ENCODE data around the gene VWA3A. TPM values are rescaled to one million over a fixed set of nuclear protein-coding genes. Genes with fewer than 3 reads are reported as not detected.
"Not testable (repeated sequence)": the region's sequence is repeated elsewhere in the genome, so short reads cannot be mapped to it uniquely, and the experiment has no call there.

The VWA3A gene, protein sequence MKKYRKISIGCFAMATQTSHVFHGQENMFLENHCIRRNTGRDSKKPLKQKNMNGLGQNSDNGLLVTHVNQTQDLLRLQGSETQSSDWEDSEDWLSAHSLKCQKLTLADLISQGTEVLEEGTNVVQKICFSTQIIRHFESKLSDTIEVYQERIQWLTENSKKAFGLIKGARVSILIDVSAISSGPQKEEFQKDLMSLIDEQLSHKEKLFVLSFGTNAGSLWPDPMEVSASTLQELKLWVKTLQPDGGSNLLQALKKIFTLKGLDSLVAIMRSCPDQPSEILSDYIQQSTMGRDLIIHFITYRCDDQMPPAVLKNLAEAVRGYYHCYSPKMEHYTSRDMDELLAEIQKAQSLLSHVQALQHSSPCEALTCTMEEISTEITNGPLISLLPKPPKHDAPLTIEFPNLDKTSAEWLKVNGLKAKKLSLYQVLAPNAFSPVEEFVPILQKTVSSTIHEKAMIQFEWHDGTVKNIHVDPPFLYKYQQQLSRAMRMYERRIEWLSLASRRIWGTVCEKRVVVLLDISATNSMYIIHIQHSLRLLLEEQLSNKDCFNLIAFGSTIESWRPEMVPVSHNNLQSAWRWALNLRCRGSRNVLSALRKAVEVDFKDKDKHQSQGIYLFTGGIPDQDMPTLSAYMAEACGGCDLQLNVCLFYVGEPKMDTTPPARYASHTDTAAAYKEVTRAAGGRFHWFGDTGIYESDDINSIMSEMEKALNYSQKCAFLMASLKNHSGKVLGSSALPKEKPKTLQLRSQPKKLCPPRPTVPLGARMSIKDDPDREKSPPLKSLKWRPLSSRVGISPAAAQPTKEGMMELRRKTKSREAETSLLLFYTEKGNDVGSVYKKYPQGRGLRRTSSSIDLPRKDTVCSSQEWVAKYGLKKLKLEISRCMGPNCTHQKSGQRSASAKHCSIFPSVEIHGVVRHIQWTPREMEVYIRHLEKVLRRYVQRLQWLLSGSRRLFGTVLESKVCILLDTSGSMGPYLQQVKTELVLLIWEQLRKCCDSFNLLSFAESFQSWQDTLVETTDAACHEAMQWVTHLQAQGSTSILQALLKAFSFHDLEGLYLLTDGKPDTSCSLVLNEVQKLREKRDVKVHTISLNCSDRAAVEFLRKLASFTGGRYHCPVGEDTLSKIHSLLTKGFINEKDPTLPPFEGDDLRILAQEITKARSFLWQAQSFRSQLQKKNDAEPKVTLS
- total RNA-seq, result under 1 TPM; 0.15 to 0.20 TPM

DNA sequence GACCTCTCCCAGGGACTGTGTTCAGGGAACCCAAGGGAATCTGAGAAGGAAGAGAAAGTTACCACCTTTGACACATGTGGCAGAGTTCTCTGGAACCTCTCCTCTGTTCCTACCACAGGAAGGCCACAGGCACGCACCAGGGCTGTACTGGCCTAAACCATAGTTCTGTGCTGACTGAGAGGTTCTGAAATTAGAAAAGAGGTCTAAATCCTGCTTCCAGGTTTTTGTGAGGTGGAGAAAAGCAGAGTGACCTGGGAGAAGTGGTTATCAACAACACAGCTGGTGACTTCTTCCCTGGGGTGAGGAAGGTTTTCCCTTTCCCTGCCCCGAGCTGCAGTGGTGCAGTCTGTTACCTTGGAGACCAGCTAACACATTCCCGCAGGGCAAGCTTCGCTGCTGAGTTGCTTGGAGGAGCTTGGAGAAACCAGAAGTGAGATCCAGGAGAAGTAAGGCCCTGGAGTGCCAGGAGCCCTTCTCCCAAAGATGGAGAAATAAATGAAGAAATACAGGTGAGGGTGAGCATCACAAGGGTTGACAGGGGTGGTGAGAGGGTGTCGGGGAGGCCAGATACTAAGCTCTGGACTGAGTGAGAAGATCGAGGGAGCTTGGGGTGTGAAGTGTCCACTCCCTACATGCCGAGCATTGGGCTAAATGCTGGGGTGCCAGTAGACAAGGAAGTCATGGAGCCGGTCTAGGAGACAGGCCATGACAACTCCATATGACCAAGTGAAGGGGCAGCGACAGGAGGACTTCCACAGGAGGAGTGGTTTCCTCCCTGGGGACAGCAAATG is at the start of gene VWA3A:
Gene VWA3A, plus strand, starts transcription at position 399 of the 791 bp plus-strand sequence. Its CDS starts 97 bp downstream, at position 496.
- no peak for DNase-seq
- Mint-ChIP-seq H3K27me3 (peaks cover 13% of the 10 kb centered on the region), H3K4me1 (no peaks in the 10 kb centered on the region), H3K9me3 (no peaks in the 10 kb centered on the region), H3K4me3 (no peak within 1 kb of the TSS), H3K36me3 (ENCODE audit: low read depth) (no peaks in the 10 kb centered on the region), H3K27ac (no peak within 1 kb of the TSS)
- CTCF ChIA-PET, result interaction anchor here (2.2 kb wide), 1 partner anchor 15 kb away, joined by 5 read pairs; no protein-coding TSS in a partner anchor
- POLR2A ChIA-PET, result no interaction called here

DNA sequence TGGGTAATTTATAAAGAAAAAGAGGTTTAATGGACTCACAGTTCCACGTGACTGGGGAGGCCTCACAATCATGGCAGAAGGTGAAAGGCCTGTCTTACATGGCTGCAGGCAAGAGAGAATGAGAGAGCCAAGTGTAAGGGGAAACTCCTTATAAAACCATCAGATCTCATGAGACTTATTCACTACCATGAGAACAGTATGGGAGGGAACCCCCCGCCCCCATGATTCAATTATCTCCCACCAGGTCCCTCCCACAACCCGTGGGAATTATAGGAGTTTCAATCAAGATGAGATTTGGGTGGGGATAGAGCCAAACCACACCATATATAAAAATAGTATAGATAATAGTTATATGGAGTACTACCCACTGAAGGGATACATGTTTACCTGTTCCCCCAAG is 48.5 kb upstream of the VWA3A start:
- H3K27me3 Mint-ChIP-seq; H3K4me3 Mint-ChIP-seq; H3K9me3 Mint-ChIP-seq; DNase-seq; H3K36me3 Mint-ChIP-seq (ENCODE audit: low read depth); H3K27ac Mint-ChIP-seq; POLR2A ChIA-PET; CTCF ChIA-PET; H3K4me1 Mint-ChIP-seq: not testable (repeated sequence)

DNA sequence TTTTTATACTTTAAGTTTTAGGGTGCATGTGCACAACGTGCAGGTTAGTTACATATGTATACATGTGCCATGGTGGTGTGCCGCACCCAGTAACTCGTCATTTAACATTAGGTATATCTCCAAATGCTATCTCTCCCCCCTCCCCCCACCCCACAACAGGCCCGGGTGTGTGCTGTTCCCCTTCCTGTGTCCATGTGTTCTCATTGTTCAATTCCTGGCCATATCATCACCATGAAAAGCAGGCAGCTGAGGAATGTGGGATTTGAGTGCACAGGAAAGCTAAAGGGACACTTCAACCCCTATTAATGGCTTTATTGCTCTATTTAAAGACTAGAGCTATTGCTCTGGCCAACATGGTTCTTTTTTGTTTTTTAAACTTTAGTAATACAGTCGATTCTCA is 46.5 kb upstream of the VWA3A start:
- H3K4me3 Mint-ChIP-seq; CTCF ChIA-PET; POLR2A ChIA-PET; H3K27me3 Mint-ChIP-seq; H3K27ac Mint-ChIP-seq; H3K9me3 Mint-ChIP-seq; H3K4me1 Mint-ChIP-seq; DNase-seq; H3K36me3 Mint-ChIP-seq (ENCODE audit: low read depth): not testable (repeated sequence)

DNA sequence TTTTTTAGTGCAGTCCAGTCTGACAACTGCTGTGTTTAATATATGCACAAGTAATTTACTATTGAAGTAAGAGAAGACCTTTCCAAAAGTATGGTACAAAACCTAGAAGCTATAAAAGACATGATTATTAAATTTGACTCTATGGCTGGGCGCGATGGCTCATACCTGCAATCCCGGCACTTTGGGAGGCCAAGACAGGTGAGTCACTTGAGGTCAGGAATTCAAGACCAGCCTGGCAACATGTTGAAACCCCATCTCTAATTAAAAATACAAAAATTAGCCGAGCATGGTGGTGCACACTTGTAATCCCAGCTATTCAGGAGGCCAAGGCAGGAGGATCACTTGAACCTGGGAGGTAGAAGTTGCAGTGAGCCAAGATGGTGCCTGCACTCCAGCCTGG is 41.4 kb upstream of the VWA3A start:
- Mint-ChIP-seq H3K27ac (no peak overlapping the region), H3K4me1 (peaks cover 24% of the 10 kb centered on the region), H3K27me3 (no peaks in the 10 kb centered on the region), H3K9me3 (no peaks in the 10 kb centered on the region), H3K36me3 (ENCODE audit: low read depth) (no peaks in the 10 kb centered on the region), H3K4me3 (no peak overlapping the region)
- ChIA-PET CTCF (interaction anchor here (0.6 to 1.1 kb wide), 2 partner anchors 15 to 25 kb away, joined by 3 read pairs; no protein-coding TSS in a partner anchor), POLR2A (no interaction called here)
- DNase-seq, result no peak

DNA sequence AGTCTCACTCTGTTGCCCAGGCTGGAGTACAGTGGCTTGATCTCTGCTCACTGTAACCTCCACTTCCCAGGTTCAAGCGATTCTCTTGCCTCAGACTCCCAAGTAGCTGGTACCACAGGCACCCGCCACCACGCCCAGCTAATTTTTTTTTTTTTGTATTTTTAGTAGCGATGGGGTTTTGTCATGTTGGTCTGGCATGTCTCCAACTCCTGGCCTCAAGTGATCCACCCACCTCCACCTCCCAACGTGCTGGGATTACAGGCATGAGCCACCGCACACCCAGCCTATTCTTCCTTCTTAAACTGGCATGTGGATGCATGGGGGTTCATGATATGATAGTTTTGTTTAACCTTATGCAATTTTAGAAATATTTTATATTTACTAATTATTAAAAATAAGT is 39.4 kb upstream of the VWA3A start:
- Mint-ChIP-seq H3K36me3 (ENCODE audit: low read depth) (peaks cover 12% of the 10 kb centered on the region), H3K4me3 (no peak overlapping the region), H3K27ac (no peak overlapping the region), H3K27me3 (no peaks in the 10 kb centered on the region), H3K4me1 (peaks cover 24% of the 10 kb centered on the region), H3K9me3 (peaks cover 4% of the 10 kb centered on the region)
- POLR2A ChIA-PET, result no interaction called here
- DNase-seq, result no peak
- CTCF ChIA-PET, result no interaction called here

DNA sequence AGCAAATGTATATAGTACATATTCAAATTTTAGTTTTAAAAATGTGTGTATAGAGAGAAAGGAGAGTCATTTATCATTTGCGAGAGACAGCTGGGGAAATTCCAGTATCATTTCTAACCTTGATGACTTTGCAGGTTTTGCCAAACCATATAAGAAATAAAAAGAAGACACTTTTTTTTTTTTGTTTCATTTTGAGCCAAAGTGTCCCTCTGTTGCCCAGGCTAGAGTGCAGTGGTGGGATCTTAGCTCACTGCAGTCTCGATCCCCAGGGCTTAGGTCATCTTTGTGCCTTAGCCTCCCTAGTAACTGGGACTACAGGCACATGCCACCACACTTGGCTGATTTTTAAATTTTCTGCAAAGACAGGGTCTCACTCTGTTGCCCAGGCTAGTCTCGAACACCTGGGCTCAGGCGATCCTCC is 38.4 kb upstream of the VWA3A start:
- Mint-ChIP-seq H3K27ac (no peak overlapping the region), H3K27me3 (no peaks in the 10 kb centered on the region)

DNA sequence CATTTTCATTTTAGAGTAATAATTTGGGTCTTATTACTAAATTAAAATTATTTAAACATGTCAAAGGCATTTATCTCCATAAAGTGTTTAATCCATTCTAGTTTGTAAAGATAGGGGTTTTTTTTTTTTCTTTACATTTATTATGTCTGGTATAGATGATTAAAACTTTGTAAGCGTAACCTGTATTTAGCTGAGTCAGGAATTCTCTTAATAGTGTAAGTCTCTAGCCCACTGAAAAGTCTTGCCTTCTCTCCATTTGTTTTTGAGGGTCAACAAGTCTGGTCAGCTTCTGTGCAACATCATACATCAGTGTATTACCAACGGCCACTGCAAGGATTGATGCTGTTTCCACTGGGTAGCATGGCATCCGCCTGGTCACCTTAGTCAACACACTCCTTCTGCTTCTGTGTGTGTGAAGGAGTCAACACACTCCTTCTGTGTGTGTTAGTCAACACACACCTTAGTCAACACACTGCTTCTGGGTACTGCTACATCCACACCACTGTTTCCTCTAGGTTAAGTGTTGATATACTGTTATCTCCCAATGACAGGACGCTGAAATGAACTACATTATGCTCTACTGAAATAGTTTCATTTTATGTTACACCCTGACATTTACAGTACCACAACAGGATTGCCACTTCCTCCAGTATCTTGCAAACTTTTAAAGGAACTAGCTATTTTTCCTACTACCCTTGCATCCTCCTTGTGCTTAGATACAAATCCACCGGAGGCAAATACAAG is 37.3 kb upstream of the VWA3A start:
- Mint-ChIP-seq H3K27me3 (no peaks in the 10 kb centered on the region), H3K4me1 (peaks cover 24% of the 10 kb centered on the region), H3K36me3 (ENCODE audit: low read depth) (peaks cover 20% of the 10 kb centered on the region), H3K9me3 (peaks cover 6% of the 10 kb centered on the region), H3K4me3 (no peak overlapping the region), H3K27ac (peak overlapping the region; percentile 63)
- POLR2A ChIA-PET, result no interaction called here
- no peak for DNase-seq
- CTCF ChIA-PET, result interaction anchor here (1.4 to 2.0 kb wide), 2 partner anchors 19 to 22 kb away, joined by 3 to 5 read pairs; no protein-coding TSS in a partner anchor

More for the DNA sequence above, 38.4 kb upstream of the VWA3A start:
- CTCF ChIA-PET, result interaction anchor here (1.4 kb wide), 1 partner anchor 18 kb away, joined by 3 read pairs; no protein-coding TSS in a partner anchor
- DNase-seq, result no peak
- H3K9me3 Mint-ChIP-seq, result peaks cover 4% of the 10 kb centered on the region
- peaks cover 24% of the 10 kb centered on the region for H3K4me1 Mint-ChIP-seq
- peaks cover 16% of the 10 kb centered on the region for H3K36me3 Mint-ChIP-seq (ENCODE audit: low read depth)
- POLR2A ChIA-PET, result no interaction called here
- no peak overlapping the region for H3K4me3 Mint-ChIP-seq

DNA sequence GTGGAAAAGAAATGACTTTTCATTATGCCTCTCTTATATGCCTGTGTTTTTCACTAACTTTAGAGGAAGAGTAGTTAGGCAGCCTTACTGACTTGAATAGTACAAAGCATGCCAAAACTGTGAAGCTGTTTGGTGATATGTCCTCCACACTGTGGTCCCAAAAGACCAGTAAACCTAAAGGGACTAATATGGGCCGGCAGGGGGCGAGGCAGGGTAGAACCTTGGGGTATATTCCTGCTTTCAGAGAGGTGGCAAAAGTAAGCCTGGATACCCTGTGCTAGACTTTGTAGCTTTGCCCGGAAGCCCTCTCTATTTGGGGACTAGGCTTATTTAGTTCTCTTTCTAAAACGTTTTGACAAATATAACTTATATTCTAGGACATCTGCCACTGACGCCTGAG is 36.5 kb upstream of the VWA3A start:
- peaks cover 24% of the 10 kb centered on the region for H3K4me1 Mint-ChIP-seq
- no peak overlapping the region for H3K27ac Mint-ChIP-seq
- no peak for DNase-seq
- peaks cover 6% of the 10 kb centered on the region for H3K9me3 Mint-ChIP-seq
- no peak overlapping the region for H3K4me3 Mint-ChIP-seq
- H3K36me3 Mint-ChIP-seq (ENCODE audit: low read depth), result peaks cover 20% of the 10 kb centered on the region
- CTCF ChIA-PET, result interaction anchor here (2.0 kb wide), 1 partner anchor 22 kb away, joined by 5 read pairs; no protein-coding TSS in a partner anchor
- POLR2A ChIA-PET, result no interaction called here
- no peaks in the 10 kb centered on the region for H3K27me3 Mint-ChIP-seq

DNA sequence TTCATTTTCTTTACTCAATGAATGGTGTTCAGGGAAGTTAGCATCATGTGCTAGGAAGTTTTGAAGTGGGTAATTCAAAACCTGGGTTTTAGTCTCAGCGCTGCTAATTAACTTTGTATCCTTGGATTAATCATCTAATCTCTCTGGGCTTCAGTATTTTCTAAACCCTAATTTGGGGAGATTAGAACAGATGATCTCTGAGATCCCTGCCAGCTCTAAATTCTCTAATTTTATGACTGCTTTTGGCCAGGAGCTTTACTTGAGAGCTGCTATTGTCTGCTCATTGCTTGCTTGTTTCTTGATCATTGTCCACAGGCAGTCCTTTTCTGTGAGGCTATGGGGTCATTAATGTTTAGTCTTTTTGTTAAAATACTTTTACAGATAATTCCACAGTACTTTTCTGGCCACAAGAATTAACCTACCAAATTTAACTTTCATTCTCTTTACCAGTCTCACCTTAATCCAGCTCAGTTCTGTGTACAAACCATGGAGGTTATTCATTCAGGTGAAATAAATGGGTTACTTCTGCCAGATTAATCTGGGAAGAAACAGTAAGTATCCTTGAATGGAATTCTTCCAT is 28.4 kb upstream of the VWA3A start:
- ChIA-PET CTCF (interaction anchor here (3.1 kb wide), 1 partner anchor 14 kb away, joined by 11 read pairs; no protein-coding TSS in a partner anchor), POLR2A (no interaction called here)
- Mint-ChIP-seq H3K9me3 (peaks cover 11% of the 10 kb centered on the region), H3K36me3 (ENCODE audit: low read depth) (peaks cover 24% of the 10 kb centered on the region), H3K4me3 (no peak overlapping the region), H3K4me1 (no peaks in the 10 kb centered on the region), H3K27me3 (no peaks in the 10 kb centered on the region), H3K27ac (no peak overlapping the region)
- no peak for DNase-seq

DNA sequence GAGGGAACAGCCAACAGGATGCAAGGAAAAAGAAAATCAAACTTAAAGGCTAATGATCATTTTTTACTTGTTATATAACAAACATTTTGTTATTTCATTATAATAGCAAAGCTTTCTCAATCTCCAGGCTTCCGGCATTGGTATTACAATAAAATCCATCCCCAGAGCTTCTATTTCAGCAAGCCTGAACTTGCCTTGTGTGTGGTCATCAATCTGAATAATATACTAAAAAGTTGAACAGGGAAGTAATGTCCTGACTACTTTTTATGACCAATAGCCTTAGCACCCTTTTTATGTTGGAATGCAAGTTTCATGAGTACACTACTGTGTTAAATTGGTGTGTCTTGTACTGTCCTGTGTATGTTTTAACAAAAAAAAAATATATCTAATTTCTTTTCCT is 27.1 kb upstream of the VWA3A start:
- Mint-ChIP-seq H3K4me3 (no peak overlapping the region), H3K27ac (no peak overlapping the region), H3K4me1 (no peaks in the 10 kb centered on the region), H3K27me3 (no peaks in the 10 kb centered on the region), H3K36me3 (ENCODE audit: low read depth) (peaks cover 20% of the 10 kb centered on the region), H3K9me3 (peaks cover 10% of the 10 kb centered on the region)
- ChIA-PET POLR2A (no interaction called here), CTCF (interaction anchor here (1.2 to 3.1 kb wide), 2 partner anchors 12 to 17 kb away, joined by 3 to 11 read pairs; no protein-coding TSS in a partner anchor)
- no peak for DNase-seq
